OCI-LY7 (cell line): ENCODE data around the gene NRG2. TPM values are rescaled to one million over a fixed set of nuclear protein-coding genes. Genes with fewer than 3 reads are reported as not detected.

Experiments used
- BruUV-seq: library from RNA; stranded (reverse); fragments of 400-500 nt; replicated peaks from 2 replicates; lab custom pipeline; 2021; lab: Mats Ljungman, UMichigan
- CTCF ChIA-PET: fragments of 300-600 bp; sonication (Branson Sonifier 250); formaldehyde crosslinking; loops from one replicate; lab custom pipeline; 2022; ENCODE audit warnings: antibody characterized with exemption; ENCODE audit not compliant: unreplicated experiment; lab: Charles Lee
- POLR2A ChIA-PET: fragments of 300-600 bp; sonication (Branson Sonifier 250); formaldehyde crosslinking; loops from one replicate; lab custom pipeline; 2022; ENCODE audit warnings: antibody characterized with exemption; lab: Charles Lee
- DNase-seq: peaks from one replicate; pipeline ENCODE4 v3.0.0-alpha.2; 2015; ENCODE audit warnings: low spot score
- H2AFZ ChIP-seq: fragments of 200-600 bp; sonication (generic), shearing (Covaris generic); 2 replicates; pipeline ENCODE4 v1.6.1; 2014; ENCODE audit warnings: mild to moderate bottlenecking, antibody characterized with exemption, low read length, moderate library complexity
- H3K27ac ChIP-seq: fragments of 200-600 bp; sonication (generic); 2 replicates; pipeline ENCODE4 v1.5.1; 2014; ENCODE audit warnings: mixed run types, low read depth, mild to moderate bottlenecking, moderate library complexity, low read length, inconsistent platforms; ENCODE audit not compliant: poor library complexity, severe bottlenecking
- H3K36me3 ChIP-seq: fragments of 200-600 bp; sonication (generic); 2 replicates; pipeline ENCODE4 v1.6.1; 2014; ENCODE audit warnings: mild to moderate bottlenecking, antibody characterized with exemption, low read length, moderate library complexity, mixed read lengths; ENCODE audit not compliant: insufficient read depth
- H3K4me1 ChIP-seq: fragments of 200-600 bp; sonication (generic); 2 replicates; pipeline ENCODE4 v1.5.1; 2014; ENCODE audit warnings: mild to moderate bottlenecking, low read length; ENCODE audit not compliant: insufficient read depth, poor library complexity, severe bottlenecking
- H3K4me2 ChIP-seq: fragments of 200-600 bp; sonication (generic); 2 replicates; pipeline ENCODE4 v1.6.1; 2014; ENCODE audit warnings: mild to moderate bottlenecking, low read length
- H3K4me3 ChIP-seq: fragments of 200-600 bp; sonication (generic); 2 replicates; pipeline ENCODE4 v1.5.1; 2014; ENCODE audit warnings: mild to moderate bottlenecking, low read depth, low read length; ENCODE audit not compliant: poor library complexity, severe bottlenecking
- H3K79me2 ChIP-seq: fragments of 200-600 bp; sonication (generic); 2 replicates; pipeline ENCODE4 v1.6.1; 2016; ENCODE audit warnings: low read depth, mild to moderate bottlenecking, low read length, moderate library complexity, mixed read lengths; ENCODE audit not compliant: insufficient read depth
- H3K9me2 ChIP-seq: fragments of 200-600 bp; sonication (generic); 2 replicates; pipeline ENCODE4 v1.6.1; 2016; ENCODE audit warnings: mild to moderate bottlenecking, low read length, mixed read lengths; ENCODE audit not compliant: insufficient read depth
- H3K9me3 ChIP-seq: fragments of 200-600 bp; sonication (generic); 2 replicates; pipeline ENCODE4 v1.6.1; 2014; ENCODE audit warnings: mild to moderate bottlenecking, mixed run types, low read length, mixed read lengths
- H4K20me1 ChIP-seq: fragments of 200-600 bp; sonication (generic); 2 replicates; pipeline ENCODE4 v1.6.1; 2014; ENCODE audit warnings: mild to moderate bottlenecking, antibody characterized with exemption, low read length, moderate library complexity, mixed read lengths; ENCODE audit not compliant: insufficient read depth
- CTCF ChIP-seq: fragments of 200-600 bp; sonication (generic); conservative IDR thresholded peaks from 2 replicates; pipeline ENCODE4 v1.5.1; 2014; ENCODE audit warnings: mild to moderate bottlenecking, antibody characterized with exemption, low read length, moderate library complexity, mixed read lengths
- EZH2phosphoT487 ChIP-seq: fragments of 200-600 bp; sonication (generic); IDR thresholded peaks from 2 replicates; pipeline ENCODE4 v1.6.1; 2018; ENCODE audit warnings: low read depth, borderline replicate concordance, mild to moderate bottlenecking, mixed run types, antibody characterized with exemption, low read length, moderate library complexity, mixed read lengths
- intact Hi-C: fragments of 100-400 bp; cut with micrococcal nuclease; formaldehyde crosslinking; loops from one replicate; pipeline ENCODE4 v1.10.0; 2022; ENCODE audit not compliant: unreplicated experiment
- total RNA-seq, 2 experiments: library from RNA; depleted of rRNA in 1 of 2; stranded (reverse); fragments of >200 nt in 1 of 2; shearing (Covaris generic) in 1 of 2; gene quantifications; 2 replicates each; pipeline ENCODE4 v1.2.3, GENCODE V29; 2014 to 2022

The NRG2 gene
- total RNA-seq, 2 experiments from 2014 or later, result 1.7 TPM; not detected in 1

DNA sequence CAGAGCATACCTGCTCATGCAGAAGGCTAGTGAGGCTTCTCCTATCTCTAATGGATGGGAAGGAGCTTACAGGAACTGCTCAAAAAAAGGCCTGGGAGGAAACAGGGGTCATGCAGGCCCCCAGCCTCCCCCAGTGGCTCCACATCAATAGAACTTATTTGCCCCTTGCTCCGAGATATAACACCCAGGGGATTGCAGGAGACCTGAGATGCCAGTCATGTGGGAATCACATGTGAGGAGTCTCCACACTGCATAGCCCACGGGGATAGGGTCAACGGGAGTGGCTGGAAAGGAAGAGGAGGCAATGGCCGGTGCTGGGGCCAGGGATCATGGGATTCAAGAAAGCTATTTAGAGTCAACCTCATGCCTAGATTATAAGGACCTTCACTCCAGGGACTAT lies 76.2 kb downstream of the NRG2 start:
- TF ChIP-seq EZH2phosphoT487 (no peak), CTCF (no peak)
- Histone ChIP-seq H2AFZ (no peak overlapping the region), H3K4me2 (no peak overlapping the region), H3K4me3 (no peak overlapping the region), H3K27ac (no peak overlapping the region), H4K20me1 (no peaks in the 10 kb centered on the region), H3K9me3 (no peaks in the 10 kb centered on the region), H3K9me2 (no peaks in the 10 kb centered on the region), H3K79me2 (no peaks in the 10 kb centered on the region), H3K4me1 (no peaks in the 10 kb centered on the region), H3K36me3 (no peaks in the 10 kb centered on the region)
- intact Hi-C loops, result loop anchor here (5.0 kb wide), 1 partner anchor 190 kb away; no protein-coding TSS in a partner anchor
- no TSS peak for BruUV-seq
- CTCF ChIA-PET, result no interaction called here
- no peak for DNase-seq
- POLR2A ChIA-PET, result interaction anchor here (0.6 kb wide), 1 partner anchor 49 kb away, joined by 3 read pairs; no protein-coding TSS in a partner anchor

DNA sequence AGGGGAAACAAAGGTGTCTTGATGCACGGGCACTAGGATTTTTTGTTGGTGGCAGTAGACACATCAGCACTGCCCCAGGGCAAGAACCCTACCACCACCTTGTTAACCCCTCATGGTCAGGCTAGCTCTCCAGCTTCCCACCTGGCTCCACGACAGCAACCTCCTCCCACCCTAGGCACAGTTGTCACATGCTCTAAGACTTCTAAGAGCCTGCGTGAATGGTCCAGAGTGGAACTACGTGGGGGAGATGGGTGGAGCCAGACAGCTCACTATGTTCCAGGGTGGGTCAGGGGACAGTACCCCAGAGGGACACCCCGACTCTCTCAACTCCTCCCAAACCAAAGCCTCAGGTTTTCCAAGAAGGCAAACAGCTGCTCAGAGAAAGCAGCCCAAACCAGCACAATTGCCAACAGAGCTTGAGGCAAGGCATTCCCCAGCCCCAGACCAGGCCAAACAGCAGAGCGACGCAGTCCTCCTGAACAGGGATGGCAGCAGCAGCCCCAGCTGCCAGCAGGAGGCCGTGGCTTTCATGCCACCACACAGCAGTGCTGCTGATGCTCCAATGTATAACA lies 78.0 kb downstream of the NRG2 start:
- Histone ChIP-seq H3K79me2 (no peaks in the 10 kb centered on the region), H3K27ac (no peak overlapping the region), H3K9me3 (no peaks in the 10 kb centered on the region), H4K20me1 (no peaks in the 10 kb centered on the region), H3K9me2 (no peaks in the 10 kb centered on the region), H2AFZ (no peak overlapping the region), H3K4me2 (no peak overlapping the region), H3K4me3 (no peak overlapping the region), H3K36me3 (no peaks in the 10 kb centered on the region), H3K4me1 (no peaks in the 10 kb centered on the region)
- intact Hi-C loops, result loop anchor here (5.0 kb wide), 1 partner anchor 192 kb away; no protein-coding TSS in a partner anchor
- no peak for DNase-seq
- BruUV-seq, result no TSS peak
- no peak for TF ChIP-seq EZH2phosphoT487
- TF ChIP-seq CTCF, result no peak
- ChIA-PET POLR2A (interaction anchor here (0.6 to 0.7 kb wide), 2 partner anchors 29 to 157 kb away, joined by 4 read pairs; no protein-coding TSS in a partner anchor), CTCF (no interaction called here)
